DMS114 treated with DMSO at 0.1 percent for 48 hours (cell line): Measurements from ENCODE around the gene OR52N2.

Experiments used
- DNase-seq: peaks from one replicate; lab custom pipeline; 2025; ENCODE audit not compliant: unreplicated experiment; lab: John Stamatoyannopoulos, UW

The OR52N2 gene

DNA sequence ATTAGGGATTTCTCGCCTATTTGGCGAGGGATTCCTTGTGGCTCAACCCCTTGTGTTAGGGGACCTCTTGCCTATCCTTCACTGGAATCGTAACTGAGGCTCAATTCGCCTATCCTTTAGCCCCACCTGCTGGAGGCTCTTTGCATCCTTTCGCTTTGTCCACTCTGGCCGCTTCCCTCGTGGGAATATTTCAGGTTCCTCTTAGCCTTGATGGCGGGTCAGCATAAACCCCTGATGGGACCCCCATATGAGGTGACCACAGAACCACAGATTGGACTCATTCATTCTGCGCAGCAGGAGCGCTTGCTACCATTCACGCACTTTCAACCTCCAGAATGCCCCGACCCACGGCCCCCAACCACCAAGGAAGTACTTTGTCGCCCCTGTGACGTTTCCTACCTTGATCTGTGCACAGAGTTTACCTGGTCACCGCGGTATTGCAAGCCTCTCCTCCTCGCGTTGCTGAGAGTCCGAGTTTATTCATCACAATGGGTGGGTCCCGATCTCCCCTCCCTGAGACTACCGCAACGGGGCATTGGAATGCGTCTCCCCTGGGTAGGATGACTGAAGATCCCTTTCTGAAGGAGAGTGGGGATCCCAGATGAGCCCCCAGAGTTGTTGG is at the start of gene OR52N2:
Gene OR52N2 (plus strand): TSS at position 425 of the 622 bp plus-strand sequence. CDS start 11,412 bp downstream, outside the sequence.
- peak; percentile 6 for DNase-seq

DNA sequence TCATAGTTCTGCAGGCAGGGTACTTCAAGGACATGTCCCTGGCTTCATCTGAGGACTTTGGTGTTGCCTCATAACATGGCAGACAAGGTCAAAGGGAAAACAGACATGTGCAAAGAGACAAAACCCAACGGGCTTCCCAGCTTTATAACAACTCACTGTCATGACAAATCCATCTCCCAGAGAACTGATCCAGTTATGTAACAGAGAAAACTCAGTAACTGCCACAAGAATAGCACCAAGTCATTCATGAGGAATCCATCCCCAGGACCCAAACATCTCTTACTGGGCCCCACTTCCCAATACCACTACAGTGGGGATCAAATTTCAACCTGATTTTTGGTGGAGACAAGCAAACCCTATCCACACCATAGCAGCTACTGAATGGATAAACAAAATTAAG is 41.7 kb upstream of the OR52N2 start:
- no peak for DNase-seq

DNA sequence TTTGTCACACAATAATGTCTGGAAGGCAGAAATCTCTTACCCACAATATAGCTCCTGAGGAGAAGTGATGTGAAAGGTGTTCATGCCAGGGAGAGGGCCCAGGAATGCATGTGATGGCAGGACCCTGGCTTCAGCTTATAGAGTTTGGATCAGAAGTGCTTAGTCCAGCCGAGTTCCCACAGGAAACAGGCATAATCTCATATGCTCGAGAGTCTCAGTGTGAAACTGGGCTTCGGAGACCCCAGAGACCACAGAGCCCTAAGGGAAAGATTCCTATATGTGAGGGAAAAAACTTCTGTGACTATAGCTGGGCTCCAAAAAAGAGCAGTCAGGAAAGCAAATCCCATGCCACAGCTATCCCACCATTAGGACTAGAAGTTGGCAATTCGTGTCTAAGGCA is 25.5 kb upstream of the OR52N2 start, which contains the start of gene OR52N5:
Gene OR52N5 (minus strand): TSS at position 101 of the 400 bp plus-strand sequence. CDS start 4,721 bp downstream, outside the sequence.
- no peak for DNase-seq

DNA sequence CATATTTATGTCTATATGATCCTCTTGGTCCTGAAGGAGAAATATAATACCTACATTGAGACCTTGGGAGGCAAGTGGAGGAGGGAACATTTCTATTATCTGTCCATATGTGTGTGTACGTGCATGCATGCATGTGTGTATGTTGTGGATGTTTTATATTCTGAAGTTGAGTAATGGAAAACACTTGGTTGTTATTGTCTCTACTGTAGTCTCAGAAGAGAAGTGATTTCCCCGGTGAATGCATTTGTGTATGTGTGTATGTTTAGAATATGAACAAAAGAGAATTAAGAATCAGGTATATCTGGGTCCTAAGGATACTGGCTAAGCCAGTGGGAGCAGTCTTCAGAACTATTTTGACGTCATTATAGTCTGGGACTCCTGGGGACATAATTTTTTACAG is 17.6 kb upstream of the OR52N2 start, which contains the start of gene OR52N1:
Gene OR52N1 (minus strand): TSS at position 101 of the 400 bp plus-strand sequence. CDS start 2,449 bp downstream, outside the sequence.
- no peak for DNase-seq

DNA sequence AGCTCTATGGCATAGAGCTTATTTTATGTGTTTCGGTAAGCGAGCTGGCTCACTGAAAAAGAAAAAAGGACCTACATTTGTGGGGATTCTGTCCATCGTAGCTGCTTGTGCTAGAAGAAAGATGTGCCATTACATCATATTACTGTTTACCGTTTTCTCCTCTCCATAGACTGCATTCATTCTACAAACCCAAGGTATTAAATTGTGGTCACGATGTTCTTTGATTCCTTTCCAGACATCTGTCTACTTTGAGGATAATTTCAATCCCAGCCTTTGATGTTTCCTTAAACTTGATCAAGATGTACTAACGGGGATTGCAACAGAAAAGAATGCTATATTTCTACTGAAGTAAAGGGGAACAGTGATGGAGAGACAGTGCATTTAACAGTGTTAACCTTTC is 12.2 kb upstream of the OR52N2 start:
- DNase-seq = no peak

DNA sequence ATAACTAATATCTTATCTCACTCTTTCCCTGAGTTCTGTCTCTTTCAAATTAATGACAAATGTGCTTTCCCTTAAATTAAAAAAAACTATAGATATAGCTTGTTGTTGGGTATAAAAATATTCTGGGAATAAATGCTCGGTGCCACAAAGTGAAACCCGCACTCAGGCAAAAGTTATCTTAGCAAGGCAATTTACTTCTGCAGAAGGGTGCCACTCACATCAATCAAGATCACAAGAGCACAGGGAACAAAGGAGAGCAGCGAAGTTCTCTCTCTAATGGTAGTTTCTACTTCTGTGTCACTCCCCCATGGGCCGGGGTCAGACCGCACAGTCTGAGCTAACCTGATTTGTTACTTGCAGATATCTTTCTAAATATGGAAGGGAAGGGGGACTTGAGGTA is 4.7 kb upstream of the OR52N2 start:
- DNase-seq = no peak

DNA sequence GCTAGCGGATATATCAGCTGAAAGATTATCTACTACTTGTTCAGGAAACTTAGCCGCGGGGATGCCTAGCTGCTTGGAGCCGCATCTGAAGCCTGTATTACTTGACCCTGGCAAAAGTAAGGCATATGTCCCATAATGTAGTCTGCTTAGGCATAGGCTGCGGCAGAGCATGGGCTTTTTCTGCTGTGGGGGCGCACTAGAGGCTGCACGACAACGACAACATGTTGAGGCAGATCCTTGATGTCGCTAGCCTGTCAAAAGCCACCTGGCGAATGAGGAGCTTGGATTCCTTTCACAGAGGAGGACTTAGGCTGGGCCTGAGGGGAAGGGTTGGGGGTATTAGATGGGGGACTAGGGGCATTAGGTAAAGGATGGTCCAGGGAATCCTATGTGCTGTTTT is 1.1 kb upstream of the OR52N2 start:
- no peak for DNase-seq

DNA sequence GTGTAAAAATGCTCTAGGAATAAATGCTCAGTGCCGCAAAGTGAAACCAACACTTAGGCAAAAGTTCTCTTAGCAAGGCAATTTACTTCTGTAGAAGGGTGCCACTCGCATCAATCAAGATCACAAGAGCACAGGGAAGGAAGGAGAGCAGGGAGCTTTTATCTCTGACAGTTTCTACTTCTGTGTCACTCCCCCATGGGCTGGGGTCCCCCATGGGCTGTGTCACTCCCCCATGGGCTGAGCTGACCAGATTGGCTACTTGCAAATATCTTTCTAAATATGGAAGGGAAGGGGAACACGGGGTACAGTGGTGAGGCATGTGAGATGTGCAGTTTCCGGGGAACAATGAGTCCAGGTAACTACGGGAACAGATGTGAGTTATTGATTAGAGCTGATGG is 397 bp downstream of the OR52N2 start:
- DNase-seq = no peak

DNA sequence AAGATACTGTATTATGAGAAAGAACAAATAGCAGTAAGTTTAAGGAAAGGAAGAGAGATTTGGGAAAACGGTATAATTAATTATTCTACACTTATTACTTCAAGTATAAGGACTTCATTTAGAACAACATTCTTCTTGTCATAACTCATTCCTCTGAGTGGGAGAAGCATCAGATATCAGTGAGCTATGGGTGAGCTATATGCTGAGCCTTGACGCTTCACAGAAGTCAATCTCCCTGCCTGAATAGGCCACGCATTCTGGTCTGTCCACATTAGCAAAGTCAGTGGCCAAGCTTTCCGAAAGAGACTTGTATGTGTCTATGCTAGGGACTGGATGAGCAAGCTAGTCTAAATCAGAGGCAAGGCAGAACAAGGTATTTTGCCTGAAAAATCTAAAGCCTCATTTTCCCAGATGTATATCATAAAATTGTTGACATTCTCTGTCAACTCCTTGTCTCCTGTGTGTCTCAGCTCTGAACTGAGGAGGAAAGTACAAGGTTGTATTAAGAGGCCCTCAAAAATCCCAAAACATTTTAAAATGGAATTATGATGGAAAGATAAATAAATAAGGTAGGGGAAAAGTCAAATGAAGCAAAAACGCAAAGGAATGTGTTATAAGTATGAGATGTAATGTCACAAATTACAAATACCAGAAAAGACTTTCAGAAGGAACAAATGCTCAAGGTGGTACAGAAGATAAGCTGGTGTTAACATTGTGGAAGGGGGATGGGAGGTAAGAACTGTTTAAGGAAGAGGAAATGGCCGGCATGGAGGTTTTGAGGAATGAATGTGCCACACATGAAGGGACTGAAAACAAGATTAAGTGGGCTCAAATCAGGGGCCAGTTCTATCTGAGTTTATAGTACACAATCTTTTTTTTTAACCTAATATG is 1.4 kb downstream of the OR52N2 start:
- DNase-seq = no peak

DNA sequence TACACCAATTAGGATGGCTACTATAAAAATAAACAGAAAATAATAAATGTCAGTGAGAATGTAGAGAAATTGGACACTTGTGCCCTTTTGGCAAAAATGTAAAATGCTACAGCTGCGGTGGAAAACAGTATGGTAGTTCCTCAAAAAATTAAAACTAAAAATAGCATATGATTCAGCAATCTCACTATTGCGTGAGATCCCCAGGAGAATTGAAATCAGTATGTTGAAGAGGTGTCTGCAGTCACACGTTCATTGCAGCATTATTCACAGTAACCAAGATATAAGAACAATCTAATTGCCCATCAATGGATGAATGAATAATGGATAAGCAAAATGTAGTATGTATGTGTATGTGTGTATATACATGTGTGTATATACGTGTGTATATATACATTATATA is 6.8 kb downstream of the OR52N2 start:
- no peak for DNase-seq

DNA sequence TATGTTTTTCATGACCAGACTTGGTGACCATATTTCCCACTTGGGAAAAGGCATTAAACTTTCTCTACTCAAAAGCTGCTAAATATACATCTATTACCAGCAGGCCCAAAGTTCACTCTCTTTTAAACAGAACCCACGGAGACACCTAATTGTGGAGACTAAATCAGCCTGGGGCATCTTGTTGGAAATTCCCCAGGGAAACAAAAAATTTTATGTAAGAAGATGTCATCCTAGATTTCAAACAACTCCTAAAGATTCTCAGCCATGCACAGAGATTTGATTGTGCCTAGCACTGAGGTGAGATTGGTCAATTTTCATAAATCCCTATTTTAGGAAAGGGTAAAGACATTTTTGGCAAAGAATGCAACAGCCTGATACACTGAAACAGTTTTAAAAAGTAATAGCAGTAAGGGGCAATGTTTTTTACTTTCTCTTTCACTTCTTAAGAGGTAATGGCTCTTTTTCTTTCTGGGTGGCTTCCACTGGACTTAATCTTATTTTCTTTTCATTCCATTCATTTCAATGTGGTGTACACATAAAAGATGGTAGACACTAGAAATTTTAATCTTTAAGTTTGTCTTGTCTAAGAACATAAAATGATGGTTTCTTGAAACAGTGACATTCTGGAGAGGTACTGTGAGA is 9.6 kb downstream of the OR52N2 start:
- no peak for DNase-seq

DNA sequence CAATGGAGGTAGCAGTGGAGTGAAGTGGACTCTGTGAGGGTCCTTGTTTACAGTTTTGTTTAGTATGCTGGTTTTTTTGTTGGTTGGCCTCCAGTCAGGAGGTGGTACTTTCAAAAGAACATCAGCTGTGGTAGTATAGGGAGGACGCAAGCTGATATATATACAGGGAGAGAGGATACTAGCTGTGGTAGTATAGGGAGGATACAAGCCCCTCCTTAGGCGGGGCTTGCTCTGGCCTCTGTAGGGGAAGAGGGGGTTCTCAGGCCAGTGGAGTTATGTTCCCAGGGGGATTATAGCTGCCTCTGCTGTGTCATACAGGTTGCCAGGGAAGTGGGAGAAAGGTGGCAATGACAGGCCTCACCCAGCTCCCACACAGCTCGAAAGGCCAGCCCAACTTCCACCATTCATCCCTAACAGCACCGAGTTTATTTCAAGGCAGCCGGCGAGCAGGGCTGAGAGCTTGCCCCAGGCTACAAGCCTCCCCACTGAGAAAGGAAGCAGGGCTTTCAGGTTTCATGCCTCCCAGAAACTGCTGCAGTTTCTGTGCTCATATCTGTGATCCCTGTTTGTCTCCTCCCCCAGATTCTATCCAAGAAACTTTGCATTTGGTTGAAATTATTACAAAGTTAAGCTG is 22.6 kb downstream of the OR52N2 start:
- DNase-seq = no peak

DNA sequence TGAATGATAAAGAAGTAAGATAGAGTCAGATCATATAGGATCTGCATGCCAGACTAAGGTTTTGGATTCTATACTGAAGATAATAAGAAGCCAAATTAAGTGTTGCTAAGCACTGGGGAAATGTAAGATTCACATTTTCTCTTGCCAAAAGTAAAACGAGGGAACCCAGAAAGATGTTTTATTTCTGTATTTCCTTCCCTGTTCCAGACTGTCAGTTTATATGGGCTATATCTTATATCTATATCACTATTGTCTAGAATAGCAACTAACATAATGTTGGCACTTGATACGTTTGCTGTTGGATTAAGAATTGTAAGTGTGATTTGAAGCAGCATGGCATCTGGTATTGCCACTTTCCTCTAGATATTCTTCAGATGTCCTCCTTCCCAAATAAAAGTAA is 24.7 kb downstream of the OR52N2 start:
- no peak for DNase-seq

DNA sequence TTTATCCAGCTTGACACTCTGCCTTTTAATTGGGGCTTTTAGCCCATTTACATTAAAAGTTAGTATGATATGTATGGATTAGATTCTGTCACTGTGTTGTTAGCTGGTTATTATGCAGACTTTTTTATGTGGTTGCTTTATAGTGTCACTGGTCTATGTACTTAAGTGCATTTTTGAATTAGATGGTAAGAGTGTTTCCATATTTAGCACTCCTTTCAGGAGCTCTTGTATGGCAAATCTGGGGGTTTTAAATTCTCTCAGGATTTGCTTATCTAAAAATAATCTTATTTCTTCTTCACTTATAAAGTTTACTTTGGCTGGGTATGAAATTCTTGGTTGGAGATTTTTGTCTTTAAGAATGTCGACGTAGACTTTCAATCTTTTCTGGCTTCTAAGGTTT is 29.0 kb downstream of the OR52N2 start:
- no peak for DNase-seq

DNA sequence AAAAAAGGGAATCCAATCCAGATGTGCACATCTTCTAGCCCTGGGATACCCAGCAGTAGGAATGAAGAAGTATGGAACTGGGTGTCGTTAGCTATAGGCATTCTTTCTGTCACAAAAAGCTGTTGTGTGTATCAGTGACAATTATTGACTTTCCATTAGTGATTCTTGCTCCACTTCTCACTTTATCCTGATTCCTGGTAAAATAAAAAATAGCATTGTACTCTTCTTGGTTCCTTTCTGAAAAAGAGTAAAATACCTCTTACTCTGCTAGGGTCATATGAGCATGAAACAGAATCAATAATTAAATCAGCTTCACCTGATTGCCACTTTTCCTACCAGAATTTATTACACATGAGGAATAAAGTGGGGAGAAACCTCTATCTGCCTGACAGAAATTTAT is 33.1 kb downstream of the OR52N2 start, which contains the start of gene OR52E6:
Gene OR52E6 (minus strand): TSS at position 101 of the 400 bp plus-strand sequence. CDS start 0 bp downstream, at position 101.
- DNase-seq = no peak

DNA sequence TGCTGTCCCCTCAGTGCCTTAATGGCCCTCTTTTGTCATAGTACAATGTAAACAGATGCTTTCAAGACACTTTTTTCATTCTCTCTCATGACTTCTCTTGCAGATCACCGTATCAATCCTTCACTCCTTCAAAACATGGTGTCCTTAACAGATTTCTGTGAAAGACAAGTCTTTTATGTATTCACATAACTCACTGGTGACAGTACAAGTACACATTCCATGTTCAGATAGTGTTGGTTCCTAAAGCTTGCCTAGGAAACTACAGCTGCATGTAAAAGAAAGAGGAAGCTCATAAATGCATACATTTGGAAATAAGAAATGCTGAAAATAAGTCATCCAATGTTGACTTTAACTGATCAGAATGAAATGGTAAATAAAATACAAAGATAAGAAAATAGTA is 38.0 kb downstream of the OR52N2 start:
- DNase-seq = no peak

DNA sequence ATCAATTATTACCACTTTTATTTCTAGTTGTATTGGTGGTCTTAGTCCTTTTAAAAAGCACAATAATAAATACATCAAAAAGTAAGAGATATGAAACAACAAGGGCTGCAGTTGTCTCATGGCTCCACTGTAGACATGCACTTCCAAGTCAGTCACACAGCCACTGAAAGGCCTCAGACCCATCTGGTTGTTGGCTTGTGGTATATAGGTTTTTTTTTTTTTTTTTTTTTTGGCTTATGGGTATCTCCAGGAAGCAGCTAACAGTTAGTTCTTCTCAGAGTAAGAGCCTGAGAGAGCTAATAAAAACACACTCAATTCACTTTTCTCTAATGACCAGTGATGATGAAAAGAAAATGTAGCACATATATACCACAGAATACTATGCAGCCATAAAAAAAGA is 39.0 kb downstream of the OR52N2 start:
- DNase-seq = no peak

DNA sequence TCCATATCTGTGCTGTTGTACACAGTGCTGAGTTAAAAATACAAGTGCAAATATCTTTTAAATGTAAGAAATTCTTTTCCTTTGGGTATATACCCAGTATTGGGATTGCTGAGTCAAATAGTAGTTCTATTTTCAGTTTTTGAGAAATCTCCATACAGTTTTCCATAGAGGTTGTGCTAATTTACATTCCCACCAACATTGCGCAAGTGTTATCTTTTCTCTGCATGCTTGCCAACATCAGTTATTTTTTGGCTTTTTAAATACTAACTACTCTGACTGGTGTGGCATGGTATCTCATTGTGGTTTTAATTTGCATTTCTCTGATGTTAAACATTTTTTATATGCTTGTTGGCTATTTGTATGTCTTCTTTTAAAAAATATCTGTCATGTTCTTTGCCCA is 42.3 kb downstream of the OR52N2 start:
- no peak for DNase-seq

DNA sequence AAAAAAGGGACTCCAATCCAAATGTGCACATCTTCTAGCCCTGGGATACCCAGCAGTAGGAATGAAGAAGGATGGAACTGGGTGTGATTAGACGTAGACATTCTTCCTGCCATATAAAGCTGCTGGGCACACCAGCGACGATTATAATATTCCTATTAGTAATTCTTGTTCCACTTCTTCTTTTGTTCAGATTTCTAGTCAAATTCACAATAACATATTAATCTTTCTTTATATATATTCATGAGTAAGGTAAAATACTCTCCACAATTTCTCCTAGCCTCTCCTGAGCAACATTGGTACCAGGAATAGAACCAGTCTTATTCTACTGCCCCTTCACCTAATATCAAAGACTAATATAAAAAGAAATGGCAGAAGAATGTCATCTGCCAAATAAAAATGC is 48.9 kb downstream of the OR52N2 start, which contains the start of gene OR52E8:
Gene OR52E8 (minus strand): TSS at position 101 of the 400 bp plus-strand sequence. CDS start 0 bp downstream, at position 101.
- no peak for DNase-seq

DNA sequence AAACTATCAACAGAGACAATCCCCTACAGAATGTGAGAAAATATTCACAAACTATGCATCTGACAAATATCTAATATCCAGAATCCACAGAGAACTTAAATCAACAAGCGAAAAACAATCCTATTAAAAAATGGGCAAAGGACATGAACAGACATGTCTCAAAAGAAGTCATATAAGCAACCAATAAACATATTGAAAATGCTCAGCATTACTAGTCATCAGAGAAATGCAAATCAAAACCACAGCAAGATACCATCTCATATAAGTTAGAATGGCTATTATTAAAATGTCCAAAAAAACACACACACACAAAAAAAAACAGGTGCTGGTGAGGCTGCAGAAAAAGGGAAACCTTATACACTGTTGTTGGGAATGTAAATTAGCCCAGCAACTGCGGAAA is 57.1 kb downstream of the OR52N2 start:
- no peak for DNase-seq
